HCT116 (cell line): ENCODE data around the gene CREG1. TPM values are rescaled to one million over a fixed set of nuclear protein-coding genes. Genes with fewer than 3 reads are reported as not detected.

Experiments used
- ATAC-seq: fragments of 200-7000 bp; cut with Tn5 transposase; 2 replicates; pipeline ENCODE4 v1.9.1; 2020; ENCODE audit warnings: mild to moderate bottlenecking, moderate library complexity
- BruUV-seq: library from RNA; stranded (reverse); fragments of 400-500 nt; replicated peaks from 2 replicates; lab custom pipeline; 2021; lab: Mats Ljungman, UMichigan
- CTCF ChIA-PET: fragments of 300-600 bp; sonication (Branson Sonifier 250); formaldehyde crosslinking; loops from one replicate; lab custom pipeline; 2021; ENCODE audit warnings: antibody characterized with exemption; lab: Charles Lee
- POLR2A ChIA-PET: fragments of 300-600, 350-600 bp; sonication (Branson Sonifier 250); formaldehyde crosslinking; loops from one replicate; lab custom pipeline; 2021; ENCODE audit warnings: antibody characterized with exemption; lab: Charles Lee
- RAD21 ChIA-PET, 2 experiments: fragments of 300-600 bp; sonication (Branson Sonifier 250); formaldehyde crosslinking; loops; one replicate each; lab custom pipeline; 2023; ENCODE audit warnings: low total read pairs in 2 of 2; ENCODE audit not compliant: uncharacterized antibody in 2 of 2, unreplicated experiment in 2 of 2, low non-redundant PET in 1 of 2; lab: Charles Lee
- DNase-seq: peaks from one replicate; pipeline ENCODE4 v3.0.0-alpha.2; 2010; ENCODE audit warnings: low read depth, low spot score
- H2AFZ ChIP-seq: fragments of 200-600 bp; shearing (Covaris generic), sonication (generic); 2 replicates; pipeline ENCODE4 v1.6.1; 2017; ENCODE audit warnings: low read depth, mixed run types, mixed read lengths, antibody characterized with exemption, low read length; ENCODE audit not compliant: poor library complexity, severe bottlenecking
- H3K27ac ChIP-seq: 2 replicates; pipeline ENCODE4 v1.5.1; 2012; ENCODE audit warnings: low read depth, low read length
- H3K27me3 ChIP-seq: fragments of 200-600 bp; sonication (generic); 2 replicates; pipeline ENCODE4 v1.6.1; 2016; ENCODE audit warnings: mixed run types, low read length, mixed read lengths; ENCODE audit not compliant: insufficient read depth
- H3K36me3 ChIP-seq, 2 experiments: fragments of 200-500 bp in 1 of 2; fragments of 200-600 bp in 1 of 2; sonication (Bioruptor generic) in 1 of 2; sonication (generic) in 1 of 2; 2 replicates each; pipeline versions ENCODE4 v1.5.1 to v1.6.1; 2014 to 2016; ENCODE audit warnings: low read length in 2 of 2, inconsistent platforms in 1 of 2, mixed read lengths in 1 of 2, mixed run types in 1 of 2; ENCODE audit not compliant: insufficient read depth in 2 of 2, control insufficient read depth in 1 of 2
- H3K4me1 ChIP-seq, 2 experiments: fragments of 200-600 bp in 1 of 2; sonication (generic) in 1 of 2; 2 replicates each; pipeline versions ENCODE4 v1.5.1 to v1.6.1; 2012 to 2017; ENCODE audit warnings: low read length in 2 of 2, inconsistent platforms in 1 of 2, mild to moderate bottlenecking in 1 of 2, mixed read lengths in 1 of 2, mixed run types in 1 of 2, moderate library complexity in 1 of 2; ENCODE audit not compliant: insufficient read depth in 2 of 2, control insufficient read depth in 1 of 2
- H3K4me2 ChIP-seq: fragments of 200-600 bp; sonication (generic); 2 replicates; pipeline ENCODE4 v1.6.1; 2017; ENCODE audit warnings: mixed run types, low read length, mixed read lengths
- H3K4me3 ChIP-seq, 2 experiments: fragments of 200-600 bp in 1 of 2; sonication (generic) in 1 of 2; replicated peaks in 1 of 2; 2 replicates each; pipeline ENCODE4 v1.5.1; 2011 to 2016; ENCODE audit warnings: low read length in 2 of 2, control low read depth in 1 of 2, low read depth in 1 of 2, mild to moderate bottlenecking in 1 of 2, mixed read lengths in 1 of 2, mixed run types in 1 of 2
- H3K79me2 ChIP-seq: fragments of 200-600 bp; sonication (generic); 2 replicates; pipeline ENCODE4 v1.6.1; 2017; ENCODE audit warnings: mild to moderate bottlenecking, mixed run types, low read length, moderate library complexity, mixed read lengths; ENCODE audit not compliant: insufficient read depth
- H3K9ac ChIP-seq: fragments of 200-600 bp; sonication (generic); 2 replicates; pipeline ENCODE4 v1.6.1; 2016; ENCODE audit warnings: low read length, mixed read lengths
- H3K9me2 ChIP-seq: fragments of 200-600 bp; sonication (generic), shearing (Covaris generic); 2 replicates; pipeline ENCODE4 v1.6.1; 2017; ENCODE audit warnings: mixed run types, mild to moderate bottlenecking, moderate library complexity; ENCODE audit not compliant: insufficient read depth
- H3K9me3 ChIP-seq, 2 experiments: fragments of 200-500 bp in 1 of 2; fragments of 200-600 bp in 1 of 2; sonication (Bioruptor generic) in 1 of 2; sonication (generic) in 1 of 2; 2 replicates each; pipeline ENCODE4 v1.6.1; 2014 to 2017; ENCODE audit warnings: low read length in 2 of 2, mixed read lengths in 2 of 2, inconsistent platforms in 1 of 2, low read depth in 1 of 2, mild to moderate bottlenecking in 1 of 2, mixed run types in 1 of 2, moderate library complexity in 1 of 2; ENCODE audit not compliant: control insufficient read depth in 1 of 2, insufficient read depth in 1 of 2
- H4K20me1 ChIP-seq: fragments of 200-600 bp; sonication (generic), shearing (Covaris generic); 2 replicates; pipeline ENCODE4 v1.6.1; 2017; ENCODE audit warnings: mixed run types, mild to moderate bottlenecking, moderate library complexity; ENCODE audit not compliant: insufficient read depth
- CBX3 ChIP-seq: IDR thresholded peaks from 2 replicates; pipeline ENCODE4 v1.6.1; 2012; ENCODE audit warnings: low read depth
- EGR1 ChIP-seq: IDR thresholded peaks from 2 replicates; pipeline ENCODE4 v1.6.1; 2012; ENCODE audit warnings: low read depth
- RAD21 ChIP-seq: IDR thresholded peaks from 2 replicates; pipeline ENCODE4 v1.6.1; 2012; ENCODE audit warnings: low read depth, mild to moderate bottlenecking
- TCF7L2 ChIP-seq: IDR thresholded peaks from 2 replicates; pipeline ENCODE4 v1.7.0; 2011; ENCODE audit warnings: borderline replicate concordance, inconsistent platforms; ENCODE audit not compliant: insufficient read depth, insufficient read length; ENCODE audit errors: extremely low read depth
- intact Hi-C: fragments of 100-400 bp; cut with micrococcal nuclease; formaldehyde crosslinking; loops from 2 replicates; pipeline ENCODE4 v1.10.0; 2022
- total RNA-seq: library from RNA; stranded (reverse); gene quantifications from one replicate; pipeline ENCODE4 v1.2.1, GENCODE V29; 2021; ENCODE audit not compliant: unreplicated experiment
- TF ChIP-seq, protein P1 (sequence below), 3 experiments: fragments of 200-600 bp in 1 of 3; sonication (generic) in 1 of 3; IDR thresholded peaks in 2 of 3; conservative IDR thresholded peaks in 1 of 3; 2 replicates each; pipeline ENCODE4 v1.5.1; 2012 to 2017; ENCODE audit warnings: low read depth in 2 of 3, low read length in 2 of 3, antibody characterized with exemption in 1 of 3, borderline replicate concordance in 1 of 3, control low read depth in 1 of 3, mild to moderate bottlenecking in 1 of 3, mixed read lengths in 1 of 3, mixed run types in 1 of 3, moderate library complexity in 1 of 3; ENCODE audit not compliant: insufficient read depth in 1 of 3
- TF ChIP-seq, protein P2 (sequence below): IDR thresholded peaks from 2 replicates; pipeline ENCODE4 v1.6.1; 2011; ENCODE audit warnings: mild to moderate bottlenecking, low read length, moderate library complexity; ENCODE audit not compliant: insufficient replicate concordance; ENCODE audit errors: extremely low read depth
- TF ChIP-seq, protein P3 (sequence below): IDR thresholded peaks from 2 replicates; pipeline ENCODE4 v1.6.1; 2012

CREG1 gene
- total RNA-seq, 1 experiment from 2014 or later: 55.7 TPM

DNA sequence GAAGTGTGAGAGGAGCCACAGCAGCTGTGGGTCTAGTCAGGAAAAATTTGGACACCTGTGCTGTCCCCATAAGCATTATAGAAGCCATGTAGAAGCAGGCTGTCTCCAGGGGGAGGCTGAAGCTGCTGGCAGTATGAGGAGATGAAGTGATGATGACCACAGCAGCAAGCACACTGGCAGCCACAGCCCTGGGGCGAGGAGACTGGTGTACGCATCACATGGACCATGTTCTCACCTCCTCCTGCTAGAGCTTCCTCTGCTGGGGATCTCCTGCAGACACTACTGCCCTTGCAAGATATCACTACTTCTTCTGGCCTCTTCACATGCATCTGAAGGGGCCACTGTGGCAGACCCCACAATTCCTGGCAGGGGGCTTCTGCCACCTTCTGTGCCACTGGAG, 33.8 kb upstream of the CREG1 start:
- TF ChIP-seq CBX3: no peak
- TF ChIP-seq, protein P1, sequence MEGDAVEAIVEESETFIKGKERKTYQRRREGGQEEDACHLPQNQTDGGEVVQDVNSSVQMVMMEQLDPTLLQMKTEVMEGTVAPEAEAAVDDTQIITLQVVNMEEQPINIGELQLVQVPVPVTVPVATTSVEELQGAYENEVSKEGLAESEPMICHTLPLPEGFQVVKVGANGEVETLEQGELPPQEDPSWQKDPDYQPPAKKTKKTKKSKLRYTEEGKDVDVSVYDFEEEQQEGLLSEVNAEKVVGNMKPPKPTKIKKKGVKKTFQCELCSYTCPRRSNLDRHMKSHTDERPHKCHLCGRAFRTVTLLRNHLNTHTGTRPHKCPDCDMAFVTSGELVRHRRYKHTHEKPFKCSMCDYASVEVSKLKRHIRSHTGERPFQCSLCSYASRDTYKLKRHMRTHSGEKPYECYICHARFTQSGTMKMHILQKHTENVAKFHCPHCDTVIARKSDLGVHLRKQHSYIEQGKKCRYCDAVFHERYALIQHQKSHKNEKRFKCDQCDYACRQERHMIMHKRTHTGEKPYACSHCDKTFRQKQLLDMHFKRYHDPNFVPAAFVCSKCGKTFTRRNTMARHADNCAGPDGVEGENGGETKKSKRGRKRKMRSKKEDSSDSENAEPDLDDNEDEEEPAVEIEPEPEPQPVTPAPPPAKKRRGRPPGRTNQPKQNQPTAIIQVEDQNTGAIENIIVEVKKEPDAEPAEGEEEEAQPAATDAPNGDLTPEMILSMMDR (IDR thresholded peaks at IDR 0.05 in 2 of 3, conservative IDR thresholded peaks at IDR 0.05 in 1 of 3; ENCODE audit: borderline replicate concordance in 1 of 3, insufficient read depth in 1 of 3, low read depth in 2 of 3, low read length in 2 of 3): no peak
- TF ChIP-seq, protein P2, sequence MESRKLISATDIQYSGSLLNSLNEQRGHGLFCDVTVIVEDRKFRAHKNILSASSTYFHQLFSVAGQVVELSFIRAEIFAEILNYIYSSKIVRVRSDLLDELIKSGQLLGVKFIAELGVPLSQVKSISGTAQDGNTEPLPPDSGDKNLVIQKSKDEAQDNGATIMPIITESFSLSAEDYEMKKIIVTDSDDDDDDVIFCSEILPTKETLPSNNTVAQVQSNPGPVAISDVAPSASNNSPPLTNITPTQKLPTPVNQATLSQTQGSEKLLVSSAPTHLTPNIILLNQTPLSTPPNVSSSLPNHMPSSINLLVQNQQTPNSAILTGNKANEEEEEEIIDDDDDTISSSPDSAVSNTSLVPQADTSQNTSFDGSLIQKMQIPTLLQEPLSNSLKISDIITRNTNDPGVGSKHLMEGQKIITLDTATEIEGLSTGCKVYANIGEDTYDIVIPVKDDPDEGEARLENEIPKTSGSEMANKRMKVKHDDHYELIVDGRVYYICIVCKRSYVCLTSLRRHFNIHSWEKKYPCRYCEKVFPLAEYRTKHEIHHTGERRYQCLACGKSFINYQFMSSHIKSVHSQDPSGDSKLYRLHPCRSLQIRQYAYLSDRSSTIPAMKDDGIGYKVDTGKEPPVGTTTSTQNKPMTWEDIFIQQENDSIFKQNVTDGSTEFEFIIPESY: no peak
- no peak for TF ChIP-seq TCF7L2
- no peak for TF ChIP-seq EGR1
- TF ChIP-seq RAD21: no peak
- TF ChIP-seq, protein P3, sequence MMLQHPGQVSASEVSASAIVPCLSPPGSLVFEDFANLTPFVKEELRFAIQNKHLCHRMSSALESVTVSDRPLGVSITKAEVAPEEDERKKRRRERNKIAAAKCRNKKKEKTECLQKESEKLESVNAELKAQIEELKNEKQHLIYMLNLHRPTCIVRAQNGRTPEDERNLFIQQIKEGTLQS: no peak
- CTCF ChIA-PET: no interaction called here
- H3K79me2 ChIP-seq: no peaks in the 10 kb centered on the region
- BruUV-seq: no TSS peak
- no peaks in the 10 kb centered on the region for H3K9me2 ChIP-seq
- H3K36me3 ChIP-seq: no peaks in the 10 kb centered on the region
- no peak overlapping the region for H2AFZ ChIP-seq
- ATAC-seq (no peak), DNase-seq (no peak)
- H4K20me1 ChIP-seq: no peaks in the 10 kb centered on the region
- POLR2A ChIA-PET: no interaction called here
- H3K27me3 ChIP-seq: no peaks in the 10 kb centered on the region
- H3K4me2 ChIP-seq: no peak overlapping the region
- no peaks in the 10 kb centered on the region for H3K9me3 ChIP-seq
- RAD21 ChIA-PET: no interaction called here
- H3K9ac ChIP-seq: no peak overlapping the region
- H3K4me3 ChIP-seq: no peak overlapping the region
- intact Hi-C loops: no loop called here
- H3K4me1 ChIP-seq: no peaks in the 10 kb centered on the region
- H3K27ac ChIP-seq: no peak overlapping the region
